Fibroblast of mammary gland (primary cell): ENCODE data around the gene DIS3L2.

ENCODE experiments used
- DNase-seq: peaks from one replicate; pipeline ENCODE4 v3.0.0-alpha.2; 2010; ENCODE audit warnings: low read depth
- H3K4me3 ChIP-seq: 2 replicates; pipeline ENCODE4 v1.5.1; 2011; ENCODE audit warnings: low read depth, mild to moderate bottlenecking, low read length, moderate library complexity; ENCODE audit not compliant: control insufficient read depth
- CTCF ChIP-seq: conservative IDR thresholded peaks from 2 replicates; pipeline ENCODE4 v1.5.1; 2011; ENCODE audit warnings: low read depth, low read length, inconsistent platforms; ENCODE audit not compliant: control insufficient read depth, insufficient read depth

DIS3L2 gene

GRCh38 chr2:232338759-232339106 lies 377.2 kb downstream of the DIS3L2 start:
- no peak for DNase-seq
- no peak for TF ChIP-seq CTCF
- no peak overlapping the region for H3K4me3 ChIP-seq

GRCh38 chr2:232339121-232340081 lies 377.9 kb downstream of the DIS3L2 start:
- no peak for TF ChIP-seq CTCF
- no peak overlapping the region for H3K4me3 ChIP-seq
- no peak for DNase-seq

- no peak for TF ChIP-seq CTCF
- no peak for DNase-seq
- H3K4me3 ChIP-seq: no peak overlapping the region
Observed at GRCh38 chr2:232340171-232340935, 378.8 kb downstream of the DIS3L2 start.

- H3K4me3 ChIP-seq: no peak overlapping the region
- DNase-seq: no peak
- TF ChIP-seq CTCF: no peak
Observed at GRCh38 chr2:232341061-232341738, 379.7 kb downstream of the DIS3L2 start.

- no peak for DNase-seq
- no peak overlapping the region for H3K4me3 ChIP-seq
- no peak for TF ChIP-seq CTCF
Observed at GRCh38 chr2:232341739-232342126, 380.2 kb downstream of the DIS3L2 start.
